Skeletal muscle cell (primary cell): Measurements from ENCODE around the gene UBL7.

ENCODE experiments used
- DNase-seq: peaks from one replicate; pipeline ENCODE4 v3.0.0-alpha.2; 2010; ENCODE audit warnings: low read depth
- H3K4me3 ChIP-seq: 2 replicates; pipeline ENCODE4 v1.5.1; 2011; ENCODE audit warnings: low read depth, mild to moderate bottlenecking, control low read depth, low read length, moderate library complexity

The UBL7 gene

GRCh38 chr15:74414603-74415338 lies 46.2 kb downstream of the UBL7 start:
- no peak overlapping the region for H3K4me3 ChIP-seq
- no peak for DNase-seq

- no peak for DNase-seq
- no peak overlapping the region for H3K4me3 ChIP-seq
Measured at GRCh38 chr15:74414081-74414580, 46.8 kb downstream of the UBL7 start.

GRCh38 chr15:74413350-74414080 lies 47.4 kb downstream of the UBL7 start:
- DNase-seq = no peak
- H3K4me3 ChIP-seq = no peak overlapping the region

- H3K4me3 ChIP-seq = no peak overlapping the region
Measured at GRCh38 chr15:74412159-74412558, 48.8 kb downstream of the UBL7 start.

GRCh38 chr15:74411686-74412085 lies 49.3 kb downstream of the UBL7 start:
- no peak for DNase-seq
- no peak overlapping the region for H3K4me3 ChIP-seq

More at GRCh38 chr15:74412159-74412558, 48.8 kb downstream of the UBL7 start:
- no peak for DNase-seq

GRCh38 chr15:74410502-74410901 lies 50.5 kb downstream of the UBL7 start:
- no peak overlapping the region for H3K4me3 ChIP-seq
- no peak for DNase-seq

- no peak for DNase-seq
- H3K4me3 ChIP-seq = no peak overlapping the region
Measured at GRCh38 chr15:74409225-74409624, 51.7 kb downstream of the UBL7 start.

GRCh38 chr15:74408815-74409214 lies 52.1 kb downstream of the UBL7 start:
- no peak overlapping the region for H3K4me3 ChIP-seq
- no peak for DNase-seq

GRCh38 chr15:74408385-74408784 lies 52.6 kb downstream of the UBL7 start:
- DNase-seq = no peak
- H3K4me3 ChIP-seq = no peak overlapping the region

- DNase-seq = peak; percentile 85
- no peak overlapping the region for H3K4me3 ChIP-seq
Measured at GRCh38 chr15:74406992-74407705, 53.8 kb downstream of the UBL7 start.

GRCh38 chr15:74406517-74406916 lies 54.4 kb downstream of the UBL7 start:
- no peak overlapping the region for H3K4me3 ChIP-seq

GRCh38 chr15:74405823-74406222 lies 55.1 kb downstream of the UBL7 start:
- DNase-seq = no peak
- no peak overlapping the region for H3K4me3 ChIP-seq

More at GRCh38 chr15:74406517-74406916, 54.4 kb downstream of the UBL7 start:
- DNase-seq = no peak

GRCh38 chr15:74403991-74404563 lies 56.9 kb downstream of the UBL7 start:
- H3K4me3 ChIP-seq = no peak overlapping the region
- DNase-seq = no peak

GRCh38 chr15:74403588-74403919 lies 57.4 kb downstream of the UBL7 start:
- H3K4me3 ChIP-seq = no peak overlapping the region

GRCh38 chr15:74402873-74403587 lies 57.9 kb downstream of the UBL7 start:
- DNase-seq = no peak
- H3K4me3 ChIP-seq = no peak overlapping the region

More at GRCh38 chr15:74403588-74403919, 57.4 kb downstream of the UBL7 start:
- DNase-seq = no peak

GRCh38 chr15:74402337-74402841 lies 58.6 kb downstream of the UBL7 start:
- H3K4me3 ChIP-seq = no peak overlapping the region
- DNase-seq = no peak

GRCh38 chr15:74400915-74401757 lies 59.8 kb downstream of the UBL7 start:
- no peak overlapping the region for H3K4me3 ChIP-seq
- no peak for DNase-seq

- no peak for DNase-seq
- H3K4me3 ChIP-seq = no peak overlapping the region
Measured at GRCh38 chr15:74400313-74400860, 60.6 kb downstream of the UBL7 start.
